Measurements from ENCODE around the gene IL5. TPM values are rescaled to one million over a fixed set of nuclear protein-coding genes. Genes with fewer than 3 reads are reported as not detected.
"Not testable (repeated sequence)": the region's sequence is repeated elsewhere in the genome, so short reads cannot be mapped to it uniquely, and the experiment has no call there.

Gene IL5
- total RNA-seq, 1 donor from 2014 or later: not detected

GRCh38 chr5:132540149-132540548 lies 3.2 kb downstream of the IL5 start:
- DNase-seq (ENCODE audit: missing footprints) (no peak), ATAC-seq (no peak)
- intact Hi-C loops (cut with DNase I): no loop called here

- intact Hi-C loops (cut with DNase I): no loop called here
- ATAC-seq: no peak
Observed at GRCh38 chr5:132539716-132540115, 3.6 kb downstream of the IL5 start.

DNA sequence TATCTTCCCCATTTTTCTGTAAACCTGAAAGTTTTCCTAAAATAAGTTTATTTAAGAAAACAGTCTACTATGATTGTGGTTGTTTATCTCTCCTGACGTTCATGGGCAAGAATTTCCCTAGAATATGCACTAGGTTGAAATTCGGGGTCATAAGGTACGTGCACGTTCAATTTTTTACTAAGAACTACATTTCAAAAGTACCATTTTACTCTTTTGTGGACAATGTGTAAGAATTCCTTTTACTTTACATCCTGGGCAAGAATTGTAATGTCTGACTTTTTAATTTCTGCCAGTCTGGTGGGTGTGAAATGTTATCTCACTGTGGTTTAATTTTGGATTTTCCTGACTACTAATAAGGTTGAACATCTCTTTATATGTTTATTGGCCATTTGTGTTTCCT lies 12.4 kb downstream of the IL5 start:
- no peak for ATAC-seq
- DNase-seq (ENCODE audit: missing footprints): no peak
- intact Hi-C loops (cut with DNase I): no loop called here

More at GRCh38 chr5:132539716-132540115, 3.6 kb downstream of the IL5 start:
- no peak for DNase-seq (ENCODE audit: missing footprints)

- intact Hi-C loops (cut with DNase I): loop anchor here (5.0 kb wide), 1 partner anchor 288 kb away; no protein-coding TSS in a partner anchor
- DNase-seq (ENCODE audit: missing footprints): peak; percentile 35
- no peak for ATAC-seq
Observed at GRCh38 chr5:132528866-132529634, 14.3 kb downstream of the IL5 start.

DNA sequence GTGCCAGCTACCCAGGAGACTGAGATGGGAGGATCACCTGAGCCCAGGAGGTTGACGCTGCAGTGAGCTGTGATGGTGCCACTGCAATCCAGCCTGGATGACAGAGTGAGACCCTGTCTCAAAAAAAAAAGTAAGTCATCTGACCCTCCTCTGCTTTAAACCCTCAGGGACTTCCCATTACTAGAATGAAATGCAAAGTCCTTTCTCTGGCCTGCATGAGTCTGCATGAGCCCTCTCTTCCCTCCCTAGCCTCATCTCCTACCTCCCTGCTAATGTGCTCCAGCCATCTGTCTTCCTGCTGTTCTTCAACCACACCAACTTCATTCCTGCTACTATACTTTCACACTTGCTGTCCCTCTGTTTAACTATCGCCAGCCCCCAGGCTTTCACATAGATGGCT lies 15.3 kb downstream of the IL5 start:
- intact Hi-C loops (cut with DNase I): loop anchor here (5.0 kb wide), 1 partner anchor 289 kb away; no protein-coding TSS in a partner anchor
- ATAC-seq (no peak), DNase-seq (ENCODE audit: missing footprints) (no peak)

DNA sequence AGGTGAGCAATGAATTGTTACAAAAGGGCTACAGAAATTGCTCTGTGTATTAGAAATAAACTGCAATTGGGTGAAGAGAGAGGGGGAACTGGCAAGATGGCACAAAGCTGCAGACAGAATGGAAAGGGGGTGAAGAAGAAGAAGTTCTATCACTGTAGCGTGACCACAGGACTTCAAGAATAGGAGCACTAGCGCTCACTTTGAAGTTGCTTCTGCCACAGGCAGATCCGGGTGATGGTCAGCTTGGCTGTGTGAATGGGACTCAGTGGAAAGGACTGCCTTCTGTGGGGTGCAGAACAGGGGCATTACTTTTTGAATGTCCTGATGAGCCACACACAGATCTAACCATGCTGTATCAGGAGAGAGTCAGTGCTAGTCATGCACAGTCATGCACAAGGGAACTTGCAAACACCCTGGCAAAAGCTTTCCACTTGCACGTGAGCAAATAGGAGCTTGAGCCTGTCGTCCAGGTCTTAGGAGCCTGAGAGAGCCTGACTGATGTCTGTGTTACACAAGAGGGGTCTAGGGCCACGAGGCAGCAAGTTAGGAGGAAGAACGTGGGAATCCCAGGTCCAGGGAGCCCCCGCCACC lies 16.3 kb downstream of the IL5 start:
- intact Hi-C loops (cut with DNase I): loop anchor here (5.0 kb wide), 1 partner anchor 290 kb away; no protein-coding TSS in a partner anchor
- DNase-seq (ENCODE audit: missing footprints) (no peak), ATAC-seq (no peak)

- ATAC-seq (peak; percentile 83), DNase-seq (ENCODE audit: missing footprints) (peak; percentile 53)
- intact Hi-C loops (cut with DNase I): loop anchor here (5.0 kb wide), 1 partner anchor 291 kb away; no protein-coding TSS in a partner anchor
Observed at GRCh38 chr5:132526290-132526973, 16.9 kb downstream of the IL5 start.

DNA sequence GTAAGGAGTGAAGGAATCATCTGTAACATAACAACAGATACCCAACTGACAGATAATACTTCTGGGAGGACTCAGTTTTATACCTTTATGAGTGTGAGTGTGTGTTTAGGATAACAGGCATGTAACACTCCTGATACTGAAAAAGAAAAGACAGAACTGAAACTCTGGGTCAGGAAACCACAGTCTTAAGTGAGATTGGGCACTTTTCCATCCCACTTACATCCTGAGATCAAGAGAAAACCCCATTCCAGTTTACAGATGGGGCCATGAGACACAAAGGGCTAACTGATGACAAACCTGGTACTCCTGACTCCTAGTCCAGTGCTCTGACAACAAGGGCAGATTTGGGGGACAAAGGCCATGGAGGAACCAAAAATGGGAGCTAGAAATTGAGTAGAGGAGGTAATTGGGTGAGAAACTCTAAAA lies 18.0 kb downstream of the IL5 start:
- intact Hi-C loops (cut with DNase I): loop anchor here (5.0 kb wide), 1 partner anchor 292 kb away; no protein-coding TSS in a partner anchor
- ATAC-seq: no peak

DNA sequence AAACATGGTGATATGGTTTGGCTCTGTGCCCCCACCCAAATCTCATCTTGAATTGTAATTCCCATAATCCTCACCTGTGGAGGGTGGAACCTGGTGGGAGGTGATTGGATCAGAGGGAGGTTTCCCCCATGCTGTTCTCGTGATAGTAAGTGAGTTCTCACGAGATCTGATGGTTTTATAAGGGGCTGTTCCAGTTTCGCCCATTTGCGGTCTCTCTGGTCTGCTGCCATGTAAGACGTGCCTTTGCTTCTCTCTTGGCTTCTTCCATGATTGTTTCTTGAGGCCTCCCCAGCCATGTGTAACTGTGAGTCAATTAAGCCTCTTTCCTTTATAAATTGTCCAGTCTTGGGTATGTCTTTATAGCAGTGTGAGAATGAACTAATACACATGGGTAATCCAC lies 18.4 kb downstream of the IL5 start:
- not testable (repeated sequence) for ATAC-seq; DNase-seq (ENCODE audit: missing footprints)
- intact Hi-C loops (cut with DNase I): loop anchor here (5.0 kb wide), 1 partner anchor 292 kb away; no protein-coding TSS in a partner anchor

More for the DNA sequence above, 18.0 kb downstream of the IL5 start:
- no peak for DNase-seq (ENCODE audit: missing footprints)

DNA sequence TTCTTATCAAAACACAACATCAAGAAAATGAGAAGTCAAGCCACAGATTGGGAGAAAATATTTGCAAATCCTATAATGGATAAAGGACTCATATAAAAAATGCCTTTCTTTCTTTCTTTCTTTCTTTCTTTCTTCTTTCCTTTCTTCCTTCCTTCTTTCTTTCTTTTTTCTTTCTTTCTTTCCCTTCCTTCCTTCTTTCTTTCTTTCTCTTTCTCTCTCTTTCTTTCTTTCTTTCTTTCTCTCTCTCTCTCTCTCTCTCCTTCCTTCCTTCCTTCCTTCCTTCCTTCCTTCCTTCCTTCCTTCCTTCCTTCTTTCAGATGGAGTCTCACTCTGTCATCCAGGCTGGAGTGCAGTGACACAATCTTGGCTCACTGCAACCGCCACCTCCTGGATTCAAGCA lies 21.3 kb downstream of the IL5 start:
- ATAC-seq; DNase-seq (ENCODE audit: missing footprints); intact Hi-C loops (cut with DNase I): not testable (repeated sequence)

- ATAC-seq; intact Hi-C loops (cut with DNase I); DNase-seq (ENCODE audit: missing footprints): not testable (repeated sequence)
Observed at GRCh38 chr5:132513618-132514336, 29.5 kb downstream of the IL5 start.

GRCh38 chr5:132510076-132510475 lies 33.2 kb downstream of the IL5 start:
- intact Hi-C loops (cut with DNase I): no loop called here
- no peak for DNase-seq (ENCODE audit: missing footprints)
- no peak for ATAC-seq

DNA sequence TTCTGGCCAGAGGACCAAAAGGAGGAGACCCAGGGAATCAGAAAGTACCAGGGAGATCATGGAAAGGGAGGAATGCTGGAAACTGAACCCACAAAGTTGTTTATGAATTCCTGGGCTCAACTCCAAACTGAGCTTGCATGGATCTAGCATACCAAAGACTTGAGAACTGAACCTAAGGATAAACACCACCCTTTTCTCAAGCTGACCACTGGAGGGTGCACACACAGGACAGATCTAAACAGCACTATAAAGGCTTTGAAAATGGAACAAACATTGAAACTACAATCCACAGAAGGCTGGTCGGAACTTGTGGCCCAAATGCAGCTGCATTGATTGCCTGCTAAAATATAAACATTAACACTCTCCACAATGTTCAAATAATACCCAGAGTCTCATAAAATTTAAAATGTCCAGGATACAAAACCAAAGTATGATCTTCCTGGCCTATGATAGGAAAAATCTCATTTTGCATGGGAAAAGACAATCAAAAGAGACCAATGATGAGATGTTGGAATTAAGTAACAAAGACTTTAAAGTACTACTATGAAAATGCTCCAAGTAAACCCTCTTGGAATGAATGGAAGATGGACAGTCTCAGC lies 37.1 kb downstream of the IL5 start:
- ATAC-seq: peak; percentile 38

DNA sequence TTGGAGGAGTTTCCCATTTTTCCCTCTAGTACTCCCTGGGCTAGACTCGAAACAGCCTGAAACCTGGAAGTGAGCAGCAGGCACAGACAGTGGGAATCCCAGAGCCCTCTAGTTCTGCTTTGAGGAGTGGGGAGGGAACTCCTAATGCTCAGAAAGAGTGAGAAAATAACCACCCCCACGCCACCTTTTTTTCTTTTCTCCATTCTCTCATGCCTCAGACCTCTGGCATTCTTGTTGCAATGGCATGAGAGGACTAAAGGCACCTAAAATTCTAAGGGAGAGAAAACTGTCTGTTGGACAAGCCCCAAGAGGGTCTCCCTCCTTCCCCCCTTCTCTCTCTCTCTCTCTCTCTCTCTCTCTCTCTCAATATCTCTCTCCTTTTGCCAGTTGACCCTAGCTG lies 37.7 kb downstream of the IL5 start:
- intact Hi-C loops (cut with DNase I): no loop called here
- ATAC-seq (no peak), DNase-seq (ENCODE audit: missing footprints) (no peak)

More for the DNA sequence above, 37.1 kb downstream of the IL5 start:
- intact Hi-C loops (cut with DNase I): no loop called here
- no peak for DNase-seq (ENCODE audit: missing footprints)

GRCh38 chr5:132504746-132505145 lies 38.6 kb downstream of the IL5 start:
- intact Hi-C loops (cut with DNase I): loop anchor here (5.0 kb wide), 2 partner anchors 232 to 322 kb away; no protein-coding TSS in a partner anchor
- ATAC-seq (no peak), DNase-seq (ENCODE audit: missing footprints) (no peak)

DNA sequence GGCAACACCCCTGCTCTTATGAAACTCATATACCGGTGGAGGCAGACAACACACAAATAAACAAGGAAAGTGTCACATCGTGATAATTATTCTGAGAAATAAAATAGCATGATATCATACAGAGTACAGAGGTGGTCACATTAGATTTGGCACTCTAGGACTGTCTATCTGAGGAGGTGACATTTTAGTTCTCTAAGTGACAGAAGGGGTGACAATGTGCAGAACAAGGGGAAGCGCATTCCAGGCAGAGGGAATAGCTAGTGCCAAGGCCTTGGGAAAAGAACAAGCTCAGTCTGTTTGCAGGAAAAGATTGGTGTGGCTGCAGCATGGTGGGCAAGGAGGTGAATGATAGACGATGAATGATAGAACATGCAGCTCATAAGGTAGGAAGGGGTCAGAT lies 40.1 kb downstream of the IL5 start:
- ATAC-seq (peak; percentile 43), DNase-seq (ENCODE audit: missing footprints) (no peak)
- intact Hi-C loops (cut with DNase I): loop anchor here (5.0 kb wide), 2 partner anchors 231 to 321 kb away; no protein-coding TSS in a partner anchor

- no peak for ATAC-seq
- DNase-seq (ENCODE audit: missing footprints): no peak
- intact Hi-C loops (cut with DNase I): loop anchor here (1.0 to 5.0 kb wide), 3 partner anchors 116 to 320 kb away; no protein-coding TSS in a partner anchor
Observed at GRCh38 chr5:132501961-132502931, 41.1 kb downstream of the IL5 start.
